HG03139 (cell line): ENCODE measurements around the gene EIF1B.
"Not testable (repeated sequence)": the region's sequence is repeated elsewhere in the genome, so short reads cannot be mapped to it uniquely, and the experiment has no call there.

ENCODE experiments used
- ATAC-seq: cut with Tn5 transposase; IDR thresholded peaks from one replicate; pipeline ENCODE4 v1.9.1; 2021; ENCODE audit not compliant: unreplicated experiment

Gene EIF1B

DNA sequence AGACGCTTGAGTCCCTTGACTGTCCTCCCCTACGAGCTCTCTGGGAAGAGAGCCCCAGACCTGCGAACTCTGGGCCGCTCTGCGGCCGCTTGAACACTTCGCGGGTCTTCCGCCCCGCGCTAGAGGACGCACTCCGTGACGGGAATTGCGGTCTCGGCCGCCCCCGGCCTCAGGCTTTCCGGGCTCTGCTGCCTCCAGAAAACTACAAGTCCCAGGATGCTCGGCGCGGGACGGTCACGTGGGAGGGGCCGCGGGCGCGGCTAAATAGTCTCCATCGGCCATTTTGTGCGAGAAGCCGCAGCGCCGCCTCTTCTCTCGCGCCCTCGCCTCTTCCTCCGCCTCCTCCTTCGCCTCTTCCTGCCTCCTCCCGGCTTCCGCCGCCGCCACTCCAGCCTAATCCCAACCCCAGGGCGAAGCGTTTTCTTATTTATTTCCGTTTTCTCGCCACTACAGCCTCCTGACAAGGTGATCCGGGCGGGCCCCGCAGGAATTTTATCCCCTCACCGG is at the start of gene EIF1B:
Gene EIF1B (plus strand): TSS at position 290 of the 507 bp plus-strand sequence. CDS start 235 bp downstream, outside the sequence.
- peak; percentile 91 for ATAC-seq

DNA sequence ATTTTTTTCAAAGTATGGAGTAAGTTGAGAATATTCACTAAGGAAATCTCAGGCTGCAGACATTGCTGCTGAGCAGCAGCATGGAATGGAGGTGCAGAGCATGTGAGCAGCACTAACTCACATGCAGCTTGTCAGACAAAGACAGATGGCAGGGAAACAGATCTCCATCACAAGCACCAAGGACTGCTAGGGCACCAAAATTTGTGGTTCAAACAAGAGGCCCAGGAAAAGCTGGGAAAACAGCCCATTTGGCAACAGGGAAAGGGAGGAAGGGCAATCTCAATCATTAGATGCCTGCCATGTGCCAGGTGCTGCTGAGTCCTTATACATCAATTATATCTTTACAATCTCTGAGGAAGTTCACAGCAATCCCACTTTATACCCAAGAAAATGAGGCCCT is 47.2 kb upstream of the EIF1B start:
- ATAC-seq: no peak

- no peak for ATAC-seq
Observed at GRCh38 chr3:40264451-40264850, 45.1 kb upstream of the EIF1B start.

DNA sequence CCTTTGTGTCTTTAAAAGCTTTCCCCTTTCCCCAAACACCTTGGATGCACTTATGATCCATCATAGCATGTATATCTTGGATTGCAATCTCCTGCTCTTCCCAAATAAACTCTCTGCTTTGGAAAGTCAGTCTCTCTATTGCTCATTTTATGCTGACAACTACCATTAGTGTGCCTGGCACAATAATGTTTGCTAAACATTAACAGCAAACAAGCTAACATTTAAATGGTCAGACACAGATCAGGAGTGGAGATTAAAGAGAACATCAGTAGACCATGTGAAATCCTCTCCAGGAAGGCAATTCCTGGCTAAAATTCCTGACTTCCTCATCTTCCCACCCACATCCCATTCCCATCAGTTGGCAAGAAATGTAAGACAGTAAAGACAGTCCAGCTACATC is 44.3 kb upstream of the EIF1B start:
- no peak for ATAC-seq

DNA sequence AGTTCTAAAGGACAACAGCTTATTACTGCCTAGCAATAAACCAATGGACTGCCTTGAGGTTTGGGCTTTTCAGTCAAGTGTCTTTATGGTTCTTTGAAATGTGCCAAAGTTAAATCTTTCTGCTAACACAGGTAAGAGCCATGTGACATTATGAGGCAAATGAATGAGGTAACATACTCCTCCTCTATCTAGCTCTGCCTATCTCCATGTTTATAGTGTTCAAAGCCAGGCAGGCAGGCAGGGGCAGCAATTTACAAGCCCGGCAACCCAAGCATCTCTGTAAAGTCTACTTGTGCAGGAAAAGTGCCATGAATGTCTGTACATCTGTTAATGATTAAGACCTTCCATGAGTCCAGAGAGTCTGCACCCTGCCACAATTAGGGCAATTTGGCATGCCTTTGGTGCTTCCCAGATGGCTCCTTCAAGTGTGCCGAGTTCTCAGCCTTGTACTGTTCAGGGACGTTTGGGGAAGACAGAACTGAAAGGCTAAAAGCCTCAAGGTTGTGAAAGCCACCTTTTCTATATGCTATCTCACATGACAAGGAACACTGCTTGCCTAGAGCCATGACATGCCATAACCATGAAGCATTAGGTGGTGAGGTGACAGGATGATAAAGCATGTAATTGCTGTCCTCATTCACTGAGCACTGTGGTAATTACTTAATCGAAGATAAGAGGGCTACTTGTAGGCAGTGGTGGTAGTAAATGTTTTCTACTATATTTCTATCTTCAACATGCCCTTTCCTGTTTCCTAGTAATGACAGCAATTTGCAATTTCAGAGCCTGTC is 41.4 kb upstream of the EIF1B start:
- ATAC-seq: no peak

- no peak for ATAC-seq
Observed at GRCh38 chr3:40268802-40269524, 40.5 kb upstream of the EIF1B start.

DNA sequence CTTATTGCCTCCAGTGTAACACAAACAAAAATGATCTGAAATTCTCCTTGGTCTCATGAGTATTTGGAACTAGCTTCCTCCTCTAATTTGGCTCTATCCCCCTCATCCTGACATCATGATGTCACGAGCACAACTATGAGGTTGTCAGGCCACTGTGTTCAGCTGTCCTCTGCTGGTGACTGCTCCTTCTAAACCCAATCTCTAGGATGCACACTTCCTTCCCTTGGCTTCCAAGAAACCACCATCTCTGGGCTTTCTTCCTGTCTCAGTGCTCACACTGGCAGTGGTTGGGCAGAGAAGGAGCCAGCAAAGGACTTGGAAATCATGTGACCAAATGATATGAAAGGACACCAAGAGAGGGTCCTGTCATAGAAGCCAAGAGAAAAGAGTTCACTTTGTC is 30.7 kb upstream of the EIF1B start:
- no peak for ATAC-seq

- ATAC-seq: no peak
Observed at GRCh38 chr3:40281995-40282394, 27.5 kb upstream of the EIF1B start.

GRCh38 chr3:40283057-40283456 is 26.4 kb upstream of the EIF1B start:
- ATAC-seq: not testable (repeated sequence)

GRCh38 chr3:40287248-40287647 is 22.3 kb upstream of the EIF1B start:
- no peak for ATAC-seq

DNA sequence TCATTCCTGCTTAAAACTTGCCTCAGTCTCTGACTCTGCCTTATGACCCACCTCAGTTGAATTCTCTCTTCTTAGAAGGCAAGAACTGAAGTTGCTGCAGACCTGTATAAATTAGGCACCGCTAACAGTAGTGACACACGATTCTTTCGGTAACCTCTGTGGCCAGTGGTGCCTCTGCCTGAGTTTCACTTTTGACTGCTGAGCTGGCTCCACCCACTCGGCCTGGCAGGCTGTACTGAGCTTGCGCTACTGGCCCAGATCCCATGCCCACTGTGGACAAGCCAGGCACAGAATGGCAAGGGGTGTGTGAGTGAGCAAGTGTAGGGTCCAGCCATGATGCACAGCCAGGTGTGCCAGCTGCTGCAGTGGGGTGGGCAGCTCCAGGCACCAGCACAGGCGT is 19.1 kb upstream of the EIF1B start:
- ATAC-seq: no peak

DNA sequence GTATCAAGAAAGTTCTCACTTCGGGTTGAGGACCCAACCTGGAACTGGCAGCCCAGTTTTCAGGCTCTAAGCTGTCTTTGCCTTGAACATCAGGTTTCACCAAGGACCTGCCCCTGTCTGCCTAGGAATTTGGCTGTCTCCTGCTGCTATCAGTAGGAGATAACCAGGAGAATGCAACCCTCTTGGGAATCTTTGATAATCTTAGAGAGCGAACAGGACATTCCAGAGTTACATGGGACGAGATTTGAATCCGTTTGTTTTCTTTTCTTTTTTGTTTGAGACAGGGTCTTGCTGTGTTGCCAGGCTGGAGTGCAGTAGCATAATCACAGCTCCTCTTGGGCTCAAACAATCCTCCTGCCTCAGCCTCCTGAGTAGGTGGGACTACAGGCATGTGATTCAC is 18.0 kb upstream of the EIF1B start:
- no peak for ATAC-seq

DNA sequence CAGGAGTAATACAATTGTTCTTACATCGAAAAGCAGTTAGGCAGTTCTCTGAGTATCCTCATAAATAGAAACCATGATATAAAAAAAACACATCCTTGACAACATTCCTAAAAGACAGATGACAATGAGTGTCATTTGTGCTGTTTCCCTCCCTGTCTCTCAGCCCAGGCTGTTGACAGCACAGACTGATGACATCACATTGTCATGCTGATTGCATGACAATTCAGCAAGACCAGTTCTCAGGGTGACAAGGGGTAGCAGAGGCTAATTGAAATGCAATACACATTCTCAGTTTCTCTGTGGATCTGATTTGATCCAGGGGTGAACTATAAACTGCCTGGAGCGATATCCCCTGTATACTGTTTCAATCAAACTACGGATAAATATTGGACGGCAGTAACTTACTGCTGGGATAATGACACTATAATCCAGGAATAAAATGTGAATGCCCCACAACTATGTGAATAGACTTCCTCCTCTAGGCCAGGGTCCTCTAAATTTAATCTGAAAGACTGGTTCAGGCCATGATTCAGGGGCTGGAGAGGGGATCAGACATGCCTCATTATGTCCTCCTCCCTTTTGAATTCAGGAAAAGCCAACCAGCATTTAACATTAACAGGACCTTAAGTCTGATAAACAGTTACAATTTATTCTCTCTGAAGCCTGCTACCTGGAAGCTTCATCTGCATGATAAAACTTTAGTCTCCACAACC is 16.7 kb upstream of the EIF1B start:
- no peak for ATAC-seq

DNA sequence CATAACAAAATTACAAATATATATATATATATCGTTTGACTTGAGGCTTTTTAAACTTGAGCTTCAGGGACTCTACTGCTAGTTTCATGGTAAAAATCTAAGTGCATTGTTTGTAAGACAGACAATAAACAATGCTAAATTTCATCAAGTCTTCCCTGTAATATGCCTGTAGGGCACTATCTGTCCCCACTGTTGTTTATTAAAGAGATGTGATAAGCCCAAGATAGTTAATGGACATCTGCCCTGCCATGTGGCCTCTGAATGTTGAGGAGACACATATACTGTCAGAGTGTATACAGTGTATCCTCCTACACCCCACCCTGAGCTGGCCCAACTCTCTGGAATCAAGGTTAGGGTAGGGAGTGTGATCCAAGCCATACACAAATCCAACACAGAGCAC is 15.1 kb upstream of the EIF1B start:
- ATAC-seq: no peak

DNA sequence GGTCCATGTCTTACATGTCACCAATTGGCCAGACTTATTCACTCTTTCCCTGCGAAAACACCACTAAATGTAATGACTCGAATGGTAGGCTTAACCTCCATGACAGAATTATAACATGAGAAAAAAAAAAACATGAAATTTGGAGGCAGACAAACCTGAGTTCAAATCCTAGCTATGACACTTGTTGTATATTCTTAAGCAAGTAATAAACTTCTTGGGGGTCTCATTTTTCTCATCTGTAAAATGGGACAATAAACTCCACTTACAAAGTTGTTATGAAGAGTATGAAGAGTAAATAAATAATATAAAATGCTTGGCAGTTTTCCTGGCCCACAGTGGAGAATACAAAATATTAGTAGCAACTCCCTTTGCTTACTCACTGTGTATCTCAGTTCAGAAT is 11.4 kb upstream of the EIF1B start:
- no peak for ATAC-seq

DNA sequence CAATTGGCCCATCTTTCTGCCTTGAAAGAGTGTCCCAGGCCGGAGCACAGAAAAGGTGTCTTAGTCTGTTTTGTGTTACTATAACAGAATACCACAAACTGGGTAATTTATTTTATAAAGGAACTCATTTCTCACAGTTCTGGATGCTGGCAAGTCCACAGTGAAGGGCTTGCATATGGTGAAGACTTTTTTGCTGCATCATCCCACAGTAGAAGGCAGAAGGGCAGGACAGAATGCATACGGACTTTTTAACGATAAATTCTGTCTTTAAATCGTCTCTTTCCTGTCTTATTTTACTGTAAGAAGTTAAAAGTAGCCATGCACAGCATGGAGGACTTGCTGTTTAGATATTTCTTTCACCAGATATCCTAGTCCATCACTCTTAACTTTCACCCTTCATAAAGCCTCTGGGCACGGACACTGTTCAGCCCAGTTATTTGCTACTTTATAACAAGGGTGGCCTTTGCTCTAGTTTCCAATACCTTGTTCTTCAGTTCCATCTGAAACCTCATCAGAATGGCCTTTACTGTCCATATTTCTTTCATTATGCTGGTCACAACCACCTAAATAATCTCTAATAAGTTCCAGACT is 10.3 kb upstream of the EIF1B start:
- no peak for ATAC-seq

- no peak for ATAC-seq
Observed at GRCh38 chr3:40299721-40300335, 9.7 kb upstream of the EIF1B start.

DNA sequence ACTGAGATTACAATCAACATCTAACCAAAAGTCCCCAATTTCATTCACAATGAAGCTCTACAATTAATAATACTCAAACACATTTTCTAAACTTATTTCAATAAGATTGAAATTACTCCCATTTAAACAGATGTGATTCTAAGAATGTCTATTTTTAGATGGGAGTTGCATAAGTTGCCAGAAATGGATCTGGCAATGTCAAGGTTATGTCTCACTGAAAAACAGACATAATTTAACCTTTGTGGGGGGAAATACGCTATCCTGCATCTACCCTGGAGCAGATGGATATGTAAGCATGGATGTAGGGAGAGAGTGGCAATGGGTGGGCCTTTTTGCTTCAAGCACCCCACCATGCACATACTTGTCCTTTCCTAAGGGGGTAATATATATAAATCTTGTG is 6.7 kb upstream of the EIF1B start:
- no peak for ATAC-seq

GRCh38 chr3:40304352-40304751 is 5.2 kb upstream of the EIF1B start:
- no peak for ATAC-seq

DNA sequence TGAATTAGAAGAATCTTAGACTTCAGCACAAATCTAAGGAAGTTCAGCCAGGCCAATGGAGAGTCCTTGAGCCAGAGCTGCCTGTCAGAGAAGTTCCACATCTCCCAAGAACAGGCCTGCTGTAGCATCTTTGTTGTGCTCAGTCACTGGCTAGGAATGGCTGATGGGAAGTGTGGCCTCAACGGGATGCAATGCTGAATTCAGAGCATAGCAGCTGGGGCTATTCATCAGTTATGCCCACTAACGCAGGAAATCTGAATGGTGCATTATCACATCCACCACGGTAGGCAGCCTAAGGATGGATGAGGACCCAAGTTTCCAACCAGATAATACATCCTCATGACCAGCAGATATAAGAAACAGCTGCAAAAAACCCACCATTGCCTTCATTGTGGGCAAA is 3.2 kb upstream of the EIF1B start:
- no peak for ATAC-seq

GRCh38 chr3:40307176-40307575 is 2.3 kb upstream of the EIF1B start:
- ATAC-seq: no peak
